Measurements from ENCODE around the gene NPPC.
A peak's percentile ranks its signal among the peaks of the same experiment; 100 is the strongest.

Gene NPPC

DNA sequence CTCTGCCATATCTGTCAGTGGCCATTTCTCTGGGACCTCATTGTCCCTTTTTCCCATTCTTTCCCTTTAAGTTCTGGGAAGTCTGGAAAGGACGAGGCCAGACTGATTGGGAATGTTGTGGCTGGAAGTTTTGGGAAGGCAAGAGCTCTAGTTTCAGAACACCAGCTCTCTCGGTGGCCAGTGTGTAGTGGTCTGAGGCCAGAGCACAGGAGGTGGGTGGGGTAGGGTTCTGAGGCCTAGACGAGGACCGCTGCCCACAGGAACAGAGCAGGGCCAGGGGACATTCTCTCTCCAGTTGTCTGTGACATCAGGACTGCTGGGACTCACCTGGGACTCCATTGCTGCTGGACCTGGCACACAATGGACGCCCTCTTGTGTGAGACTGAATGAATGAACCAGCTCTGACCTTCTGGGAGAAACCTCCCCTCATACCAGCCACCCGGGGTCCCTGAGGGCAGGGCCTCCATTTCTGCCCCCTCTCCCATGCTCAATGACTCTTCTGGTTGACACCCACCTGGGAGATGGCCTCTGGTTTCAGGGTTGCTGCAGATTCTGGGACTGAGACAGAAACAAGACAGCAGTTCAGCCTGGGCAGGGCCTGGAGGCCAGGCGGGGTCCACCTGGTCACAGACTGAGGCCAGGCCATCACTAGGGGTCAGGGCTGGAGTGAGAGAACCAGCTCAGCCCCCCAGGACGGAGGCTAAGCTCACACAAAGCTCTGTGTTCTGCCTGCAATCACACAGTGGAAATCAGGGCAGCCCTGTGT, 8.4 kb upstream of the NPPC start:
- DNase-seq: no peak

GRCh38 chr2:231933916-231934401, 7.8 kb upstream of the NPPC start:
- DNase-seq: no peak

GRCh38 chr2:231932985-231933915, 7.1 kb upstream of the NPPC start:
- no peak for DNase-seq

GRCh38 chr2:231932711-231932970, 6.4 kb upstream of the NPPC start:
- no peak for DNase-seq

GRCh38 chr2:231931481-231931915, 5.3 kb upstream of the NPPC start:
- no peak for DNase-seq

GRCh38 chr2:231930593-231931281, 4.5 kb upstream of the NPPC start:
- DNase-seq: no peak

GRCh38 chr2:231929961-231930592, 3.9 kb upstream of the NPPC start:
- DNase-seq: no peak

GRCh38 chr2:231928901-231929725, 2.9 kb upstream of the NPPC start:
- DNase-seq: no peak

DNA sequence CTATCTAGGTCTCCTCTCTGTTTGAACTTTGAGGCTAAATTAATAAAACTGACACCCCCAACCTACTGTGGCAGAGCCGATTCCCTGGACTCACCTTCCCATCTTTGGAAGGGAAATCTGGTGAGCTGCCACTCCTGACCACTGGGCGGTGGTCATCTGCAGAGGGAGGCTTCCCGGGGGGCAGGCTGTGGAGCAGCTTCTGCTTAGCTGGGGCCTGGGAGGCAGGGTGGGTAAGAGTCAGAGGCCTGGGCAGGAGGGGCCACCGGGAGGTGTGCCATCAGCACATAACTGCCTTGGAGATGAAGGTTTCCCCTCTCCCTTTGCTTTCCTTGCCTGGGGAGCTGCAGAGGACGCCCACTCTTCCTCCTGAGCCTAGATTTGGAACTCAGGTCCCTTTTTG, 2.3 kb upstream of the NPPC start:
- no peak for DNase-seq

DNA sequence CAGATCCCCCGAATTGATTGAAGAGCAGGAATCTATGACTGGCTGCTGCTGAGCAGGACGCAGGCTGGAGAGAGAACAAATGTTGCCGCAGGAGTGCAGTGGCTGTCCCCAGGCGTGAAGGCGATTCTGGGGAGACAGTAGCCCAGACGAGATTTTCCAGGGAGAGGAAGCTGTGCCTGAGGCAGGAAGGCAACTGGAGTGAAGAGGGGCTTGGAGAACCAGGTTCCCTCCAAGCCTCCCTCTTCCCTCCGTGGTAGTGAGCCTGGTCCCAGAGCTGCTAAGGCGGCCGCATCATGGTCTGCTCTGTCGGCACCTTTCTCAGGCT, 1.3 kb upstream of the NPPC start:
- no peak for DNase-seq

DNA sequence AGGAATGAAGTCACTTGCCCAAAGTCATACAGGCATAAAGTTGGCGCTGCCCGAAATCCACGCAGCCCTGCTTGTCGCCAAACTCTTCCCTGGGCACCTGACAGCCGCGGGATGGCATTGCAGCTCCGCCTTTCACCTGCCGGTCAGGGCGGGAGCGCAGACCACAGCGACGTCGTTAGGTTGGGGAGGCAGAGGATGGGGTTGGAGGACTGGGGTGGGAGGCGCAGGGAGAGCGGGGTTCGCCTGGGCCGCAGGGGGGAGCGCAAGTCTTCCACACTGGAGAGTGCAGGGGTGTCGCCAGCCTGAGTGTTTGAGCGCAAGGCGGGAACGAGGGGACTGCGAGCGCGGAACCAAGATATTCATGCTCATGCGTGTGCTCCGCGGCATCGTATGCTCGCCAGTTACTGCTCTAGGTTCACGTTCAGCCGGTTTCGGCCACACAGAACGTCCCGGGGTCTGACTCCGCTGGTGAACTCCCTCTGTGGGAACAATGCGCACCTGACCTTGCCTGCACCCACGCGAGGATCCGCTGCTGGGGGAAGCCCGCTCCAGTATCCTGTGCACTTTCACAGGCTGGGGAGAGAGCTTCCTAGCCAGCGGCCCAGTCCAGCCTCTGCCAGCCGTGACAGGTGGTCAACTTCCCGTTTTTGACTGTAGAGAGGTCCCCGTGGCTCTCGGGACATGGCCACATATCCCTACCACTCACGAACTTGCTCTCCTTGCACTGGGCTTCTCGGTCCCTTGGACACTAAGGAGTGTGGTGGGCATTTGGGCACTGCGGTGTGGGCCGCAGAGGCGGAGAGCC, 767 bp upstream of the NPPC start:
- no peak for DNase-seq

DNA sequence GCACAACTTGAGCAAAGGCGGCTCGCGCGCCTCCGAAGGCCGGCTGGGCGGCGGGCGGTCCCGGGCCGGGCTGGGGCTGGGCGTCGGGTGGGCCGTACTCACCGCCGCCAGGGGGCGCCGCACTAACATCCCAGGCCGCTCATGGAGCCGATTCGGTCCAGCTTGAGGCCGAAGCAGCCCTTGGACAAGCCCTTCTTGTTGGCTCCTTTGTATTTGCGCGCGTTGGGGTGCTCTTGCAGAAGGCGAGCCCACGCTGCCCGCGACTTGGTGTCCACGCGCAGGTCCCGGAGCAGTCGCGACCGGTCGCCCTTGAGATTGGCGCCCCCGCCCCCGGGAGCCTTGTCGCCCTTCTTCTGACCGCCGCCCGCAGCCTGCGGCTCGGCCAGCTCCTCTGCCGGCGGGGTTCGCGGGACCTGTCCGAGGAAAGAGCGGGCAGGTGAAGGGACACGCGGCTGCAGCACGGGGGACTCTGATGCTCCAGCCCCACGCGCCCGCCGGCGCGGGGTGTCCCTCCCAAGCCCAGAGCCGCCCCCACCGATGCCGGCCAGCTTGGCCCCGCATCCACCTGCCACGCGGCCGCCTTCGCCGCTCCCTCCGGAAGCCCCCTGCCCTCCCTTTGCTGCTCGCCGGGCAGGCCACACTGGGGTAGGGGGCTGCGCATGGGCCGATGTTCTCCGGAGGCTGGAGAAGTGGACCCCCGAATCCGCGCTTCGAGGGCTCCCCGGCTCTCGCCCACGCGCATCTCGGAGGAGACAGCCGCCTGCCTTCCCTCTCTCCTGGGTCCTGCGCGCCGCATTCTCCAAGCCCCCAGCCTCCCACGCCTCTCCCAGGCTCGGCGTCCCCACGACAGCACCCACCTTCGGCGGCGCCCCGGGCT, 655 bp downstream of the NPPC start:
- peak; percentile 30 for DNase-seq

DNA sequence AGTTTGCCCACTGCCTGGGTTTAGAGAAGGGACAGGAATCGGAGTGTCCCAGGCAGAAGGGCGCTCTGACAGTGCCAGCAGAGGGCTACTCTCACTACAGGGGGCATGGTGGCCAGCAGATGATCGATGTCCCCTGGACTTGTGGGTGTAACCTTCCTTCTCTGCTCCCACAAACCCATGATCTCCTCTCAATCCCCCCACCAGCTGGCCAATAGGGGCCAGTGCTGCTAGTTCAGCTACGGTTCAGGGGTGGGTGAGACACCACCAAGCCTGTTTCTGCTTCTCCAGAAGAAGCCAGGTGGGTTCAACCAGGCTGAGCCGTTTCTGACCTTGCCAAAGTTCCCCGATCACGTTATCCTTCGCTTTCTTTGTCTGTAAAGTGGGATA, 1.3 kb downstream of the NPPC start:
- no peak for DNase-seq

DNA sequence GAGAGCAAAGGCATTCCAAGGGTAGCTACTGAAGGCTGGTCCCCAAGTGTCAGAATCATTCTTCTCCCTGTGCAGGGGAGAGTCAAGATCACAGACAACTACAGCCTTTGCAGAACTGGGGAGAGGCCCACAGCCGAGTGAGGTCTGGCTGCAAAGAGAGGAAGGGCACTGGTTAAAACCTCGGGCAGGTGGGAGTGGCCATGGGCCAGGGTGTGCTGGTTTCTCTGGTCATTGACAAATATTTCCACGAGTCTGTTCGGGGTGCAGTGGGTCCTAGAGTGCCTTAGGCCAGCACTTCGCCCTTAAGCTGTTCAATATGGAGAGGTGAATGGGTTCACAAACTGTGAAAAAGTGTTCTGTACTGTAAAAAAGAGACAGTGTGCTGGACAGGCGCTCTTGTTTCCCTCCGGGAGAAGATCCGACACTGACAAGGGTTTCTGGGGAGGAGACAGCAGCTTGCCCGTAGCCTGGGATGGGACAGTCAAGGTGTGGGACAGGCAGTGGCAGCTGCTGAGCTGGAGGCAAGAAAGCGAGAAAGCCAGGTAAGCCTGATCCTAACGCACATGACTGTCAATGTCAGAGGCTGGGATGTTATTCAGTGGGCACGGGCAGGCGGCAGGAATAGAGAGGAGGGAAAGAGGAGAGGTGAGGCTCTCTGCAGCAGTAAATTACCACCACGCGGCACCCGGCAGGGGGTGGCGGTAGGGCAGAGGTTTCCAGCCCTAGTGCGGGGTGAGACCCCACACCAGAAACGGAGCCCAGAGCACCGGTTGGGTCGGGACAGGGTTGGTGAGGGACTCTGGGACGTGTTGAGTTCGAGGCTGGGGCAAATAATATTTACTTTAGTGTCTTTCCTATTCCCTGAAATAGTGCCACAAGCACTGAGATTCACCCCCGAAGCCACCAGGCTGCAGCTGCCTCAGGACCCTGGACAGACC, 2.0 kb downstream of the NPPC start:
- DNase-seq: no peak

GRCh38 chr2:231923010-231923344, 3.2 kb downstream of the NPPC start:
- DNase-seq: no peak

DNA sequence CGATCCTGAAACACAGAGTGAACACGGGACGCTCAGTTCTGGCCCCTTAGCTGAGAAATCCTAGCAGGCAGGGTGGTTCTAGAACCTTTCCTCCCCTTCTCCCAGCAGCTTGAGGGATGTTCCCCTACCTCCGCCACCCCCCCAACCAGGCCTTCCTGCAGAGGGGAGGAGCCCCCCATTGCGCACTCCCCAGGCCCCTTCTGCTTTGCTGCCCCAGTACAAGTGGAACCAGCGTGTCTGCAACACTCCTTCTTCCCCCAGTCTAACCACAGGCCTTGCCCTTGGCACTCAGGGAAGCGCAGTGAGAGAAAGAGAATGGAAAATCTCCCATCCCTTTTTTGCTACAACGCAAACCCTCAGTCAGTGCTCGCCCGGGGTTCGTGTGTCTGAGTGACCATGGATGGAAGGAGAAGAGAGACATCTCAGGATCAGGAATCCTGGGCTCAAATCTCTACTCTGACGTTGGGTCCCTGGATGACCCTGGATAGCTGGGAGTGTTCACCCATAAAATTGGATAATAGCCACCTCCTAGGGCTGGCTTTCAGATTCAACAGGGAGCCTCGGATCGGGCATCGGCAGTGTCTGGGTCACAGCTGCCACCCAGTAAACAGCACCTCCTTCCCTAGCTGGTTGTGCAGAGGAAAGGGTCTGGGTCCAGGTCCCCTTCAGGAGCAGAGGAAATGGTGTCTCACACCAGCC, 3.7 kb downstream of the NPPC start:
- no peak for DNase-seq

- DNase-seq: no peak
Measured at GRCh38 chr2:231920795-231921194, 5.4 kb downstream of the NPPC start.

- DNase-seq: no peak
Measured at GRCh38 chr2:231920366-231920765, 5.8 kb downstream of the NPPC start.

Measured in NCI-H774 (cell line).